K562 (cell line): ENCODE measurements around the gene NRF1. TPM values are rescaled to one million over a fixed set of nuclear protein-coding genes. Genes with fewer than 3 reads are reported as not detected.

Source experiments
- E2F4 ChIP-seq: sonication (generic); formaldehyde crosslinking; IDR thresholded peaks from 2 replicates; pipeline ENCODE4 v1.8.0; 2022; ENCODE audit warnings: mild to moderate bottlenecking, low read depth, missing genetic modification reagents
- E4F1 ChIP-seq: fragments of 250-450 bp; sonication (Bioruptor Pico); IDR thresholded peaks from 2 replicates; pipeline ENCODE4 v1.5.0; 2021; ENCODE audit warnings: mild to moderate bottlenecking, borderline replicate concordance
- ETS1 ChIP-seq: conservative IDR thresholded peaks from 2 replicates; pipeline ENCODE4 v1.6.1; 2011; ENCODE audit warnings: low read depth, mild to moderate bottlenecking, low read length; ENCODE audit not compliant: control insufficient read depth
- GABPB1 ChIP-seq: sonication (generic); formaldehyde crosslinking; IDR thresholded peaks from 2 replicates; pipeline ENCODE4 v1.8.0; 2022; ENCODE audit warnings: mild to moderate bottlenecking, missing genetic modification reagents
- HMG20A ChIP-seq: fragments of 450-650 bp; formaldehyde crosslinking; conservative IDR thresholded peaks from 2 replicates; pipeline ENCODE4 v1.4.0; 2020; ENCODE audit warnings: mild to moderate bottlenecking, mixed read lengths
- HNRNPH1 ChIP-seq: fragments of 200-400 bp; formaldehyde crosslinking; optimal IDR thresholded peaks from 2 replicates; pipeline ENCODE3; 2017; ENCODE audit warnings: low read depth, mild to moderate bottlenecking, low read length, moderate library complexity
- IRF1 ChIP-seq: sonication (generic); formaldehyde crosslinking; IDR thresholded peaks from 2 replicates; pipeline ENCODE4 v1.8.0; 2022; ENCODE audit warnings: missing genetic modification reagents, mild to moderate bottlenecking, borderline replicate concordance
- MCM5 ChIP-seq: fragments of 450-650 bp; IDR thresholded peaks from 2 replicates; pipeline ENCODE4 v1.6.1; 2016; ENCODE audit warnings: low read depth
- MEIS2 ChIP-seq: fragments of 450-650 bp; IDR thresholded peaks from 2 replicates; pipeline ENCODE4 v1.6.1; 2014; ENCODE audit warnings: mild to moderate bottlenecking; ENCODE audit not compliant: partially characterized antibody
- NCOA1 ChIP-seq: fragments of 450-650 bp; IDR thresholded peaks from 2 replicates; pipeline ENCODE4 v1.6.1; 2016; ENCODE audit warnings: low read depth
- PHF21A ChIP-seq: fragments of 450-650 bp; IDR thresholded peaks from 2 replicates; pipeline ENCODE4 v1.6.1; 2017; ENCODE audit warnings: low read depth, borderline replicate concordance
- PRMT5 ChIP-seq: sonication (generic); formaldehyde crosslinking; IDR thresholded peaks from 2 replicates; pipeline ENCODE4 v1.5.0; 2020; ENCODE audit warnings: missing genetic modification reagents
- RNF219 ChIP-seq: fragments of 250-450 bp; sonication (Bioruptor Pico); IDR thresholded peaks from 2 replicates; pipeline ENCODE4 v1.5.0; 2022; ENCODE audit warnings: mild to moderate bottlenecking
- SAP30 ChIP-seq: fragments of 200-600 bp; sonication (generic); IDR thresholded peaks from 2 replicates; pipeline ENCODE4 v1.6.1; 2012; ENCODE audit warnings: borderline replicate concordance, low read depth, mild to moderate bottlenecking, moderate library complexity, low read length, control low read depth, inconsistent platforms; ENCODE audit not compliant: insufficient read depth, poor library complexity, severe bottlenecking
- SRSF1 ChIP-seq: fragments of 200-400 bp; formaldehyde crosslinking; IDR thresholded peaks from 2 replicates; pipeline ENCODE4 v1.6.1; 2017; ENCODE audit warnings: mild to moderate bottlenecking, low read depth, low read length, moderate library complexity
- TEAD1 ChIP-seq, 2 experiments: fragments of 450-650 bp in 1 of 2; sonication (generic) in 1 of 2; formaldehyde crosslinking; IDR thresholded peaks; 2 replicates each; pipeline versions ENCODE4 v1.4.0 to v1.8.0; 2020 to 2022; ENCODE audit warnings: mild to moderate bottlenecking in 2 of 2, missing genetic modification reagents in 1 of 2
- TFAM ChIP-seq: fragments of 250-450 bp; sonication (Bioruptor Pico); conservative IDR thresholded peaks from 2 replicates; pipeline ENCODE4 v1.5.0; 2021; ENCODE audit warnings: mild to moderate bottlenecking, moderate library complexity
- THAP7 ChIP-seq: fragments of 250-450 bp; sonication (Bioruptor Pico); IDR thresholded peaks from 2 replicates; pipeline ENCODE4 v1.5.0; 2021
- ZNF124 ChIP-seq: sonication (generic); formaldehyde crosslinking; IDR thresholded peaks from 2 replicates; pipeline ENCODE4 v1.8.1; 2022; ENCODE audit warnings: missing genetic modification reagents
- polyA plus RNA-seq, 8 experiments: library from polyadenylated mRNA; depleted of rRNA in 4 of 8; stranded (reverse) in 5 of 8; unstranded in 3 of 8; fragments of >200 nt; fragmentation: Nextera tagmentation in 2 of 8; fragmentation: Illumina TruSeq in 1 of 8; extraction: Ambion mirVana in 2 of 8; extraction: Trizol in 1 of 8; gene quantifications; 2 replicates each; pipeline versions ENCODE4 v1.2.1 to v1.2.3, GENCODE V29; 2011 to 2014; ENCODE audit warnings: inconsistent platforms in 1 of 8, missing spikeins in 1 of 8
- total RNA-seq, 7 experiments: library from RNA; depleted of rRNA in 6 of 7; stranded (reverse); fragments of >200 nt in 6 of 7; fragmentation: Illumina TruSeq in 2 of 7; extraction: Trizol in 2 of 7; gene quantifications; 2 replicates each; pipeline versions ENCODE4 v1.2.1 to v1.2.3, GENCODE V29; 2011 to 2021; ENCODE audit warnings: low replicate concordance in 1 of 7

NRF1 gene
- total and polyA plus RNA-seq, 9 of the 15 experiments (the other 6 are each of a cell fraction or from before 2014, with no cell fraction given), result 8.6 to 28.8 (median 20.3) TPM

- TF ChIP-seq MCM5, result no peak
- TF ChIP-seq HNRNPH1, result no peak
- TF ChIP-seq HMG20A (CRISPR knock-in tag), result no peak
- TF ChIP-seq RNF219 (CRISPR knock-in tag), result no peak
- no peak for TF ChIP-seq SRSF1
- no peak for TF ChIP-seq PHF21A
- peak; percentile 67 for TF ChIP-seq MEIS2
- TF ChIP-seq THAP7 (CRISPR knock-in tag), result no peak
- TF ChIP-seq ETS1, result 0 out of 2 replicates have a peak, but pooled peaks have one; percentile 44
- TF ChIP-seq E2F4, result no peak
- TF ChIP-seq IRF1 (CRISPR knock-in tag), result no peak
- TF ChIP-seq ZNF124 (CRISPR knock-in tag), result no peak
- no peak for TF ChIP-seq TFAM (CRISPR knock-in tag)
- 0 out of 2 replicates have a peak, but pooled peaks have one; percentile 13 for TF ChIP-seq GABPB1 (CRISPR knock-in tag)
- TF ChIP-seq NCOA1, result peak; percentile 29; the same call in 1 of the 2 replicates
- TF ChIP-seq SAP30, result no peak
- no peak for TF ChIP-seq PRMT5
- TF ChIP-seq E4F1, result no peak
- TF ChIP-seq TEAD1 (CRISPR knock-in tag; IDR thresholded peaks at IDR 0.05), result peak in 1 of 2 experiments; percentile 69; a peak in 2 of 4 replicates
Measured at GRCh38 chr7:129750091-129750490, 138.6 kb downstream of the NRF1 start (continued).
